Measurements from ENCODE around the gene WDR46. TPM values are rescaled to one million over a fixed set of nuclear protein-coding genes. Genes with fewer than 3 reads are reported as not detected.

The WDR46 gene
- total and polyA plus RNA-seq, 7 donors, result 15.3 to 51.2 (median 35.7) TPM

GRCh38 chr6:33317419-33317668 lies 28.3 kb upstream of the WDR46 start:
- peak overlapping the region; percentile 43 to 59 (median 54) for H3K4me3 ChIP-seq
- no peaks in the 10 kb centered on the region for H3K27me3 ChIP-seq
- H3K36me3 ChIP-seq, result peaks cover 14 to 30% (median 22%) of the 10 kb centered on the region in 4 donors
- peaks cover 0 to 80% (median 65%) of the 10 kb centered on the region in 4 donors for H3K4me1 ChIP-seq
- no peak for TF ChIP-seq EP300 (IDR thresholded peaks at IDR 0.05)
- TF ChIP-seq POLR2A (IDR thresholded peaks at IDR 0.05), result no peak
- no peak for TF ChIP-seq POLR2AphosphoS5 (IDR thresholded peaks at IDR 0.05)
- no peak for TF ChIP-seq CTCF (IDR thresholded peaks at IDR 0.05)
- H3K9me3 ChIP-seq, result no peaks in the 10 kb centered on the region
- DNase-seq, result no peak
- intact Hi-C loops (cut with DNase I), result loop anchor here (5.0 kb wide), 1 partner anchor 110 kb away; no protein-coding TSS in a partner anchor
- H3K27ac ChIP-seq, result peak overlapping the region; percentile 84 to 87 (median 84)
- WGBS, 2 donors, result 2% methylated on average over 26 to 27 of the region's 27 CpGs

GRCh38 chr6:33316603-33317418 lies 27.8 kb upstream of the WDR46 start:
- intact Hi-C loops (cut with DNase I), result loop anchor here (5.0 kb wide), 1 partner anchor 110 kb away; no protein-coding TSS in a partner anchor
- Histone ChIP-seq H3K27me3 (no peaks in the 10 kb centered on the region), H3K4me3 (peak overlapping the region; percentile 43 to 59 (median 54)), H3K4me1 (peaks cover 0 to 80% (median 65%) of the 10 kb centered on the region in 4 donors), H3K27ac (peak overlapping the region; percentile 84 to 87 (median 84)), H3K36me3 (peaks cover 14 to 30% (median 22%) of the 10 kb centered on the region in 4 donors), H3K9me3 (no peaks in the 10 kb centered on the region)
- peak; percentile 72 for DNase-seq
- WGBS, 2 donors, result 80 to 84% methylated on average over 19 of the region's 19 CpGs
- TF ChIP-seq EP300 (IDR thresholded peaks at IDR 0.05), result no peak
- TF ChIP-seq CTCF (IDR thresholded peaks at IDR 0.05), result no peak
- no peak for TF ChIP-seq POLR2A (IDR thresholded peaks at IDR 0.05)
- TF ChIP-seq POLR2AphosphoS5 (IDR thresholded peaks at IDR 0.05), result no peak

GRCh38 chr6:33315793-33316602 lies 27.0 kb upstream of the WDR46 start:
- H3K27me3 ChIP-seq, result no peaks in the 10 kb centered on the region
- H3K4me3 ChIP-seq, result no peak overlapping the region
- peaks cover 14 to 30% (median 19%) of the 10 kb centered on the region in 4 donors for H3K36me3 ChIP-seq
- 92 to 93% methylated on average over 17 of the region's 17 CpGs for WGBS, 2 donors
- H3K4me1 ChIP-seq, result peaks cover 0 to 80% (median 63%) of the 10 kb centered on the region in 4 donors
- TF ChIP-seq POLR2A (IDR thresholded peaks at IDR 0.05), result no peak
- TF ChIP-seq EP300 (IDR thresholded peaks at IDR 0.05), result no peak
- TF ChIP-seq POLR2AphosphoS5 (IDR thresholded peaks at IDR 0.05), result no peak
- TF ChIP-seq CTCF (IDR thresholded peaks at IDR 0.05), result no peak
- H3K27ac ChIP-seq, result peak overlapping the region; percentile 8 to 96 (median 88)
- intact Hi-C loops (cut with DNase I), result loop anchor here (5.0 kb wide), 1 partner anchor 111 kb away; no protein-coding TSS in a partner anchor
- peak; percentile 63 for DNase-seq
- H3K9me3 ChIP-seq, result no peaks in the 10 kb centered on the region

GRCh38 chr6:33314943-33315792 lies 26.1 kb upstream of the WDR46 start:
- TF ChIP-seq CTCF (IDR thresholded peaks at IDR 0.05) (no peak), POLR2AphosphoS5 (IDR thresholded peaks at IDR 0.05) (peak in 1 of 4 donors; percentile 11)
- Histone ChIP-seq H3K36me3 (peaks cover 9 to 30% (median 13%) of the 10 kb centered on the region in 4 donors), H3K9me3 (no peaks in the 10 kb centered on the region), H3K27ac (peak overlapping the region; percentile 90 to 97 (median 95)), H3K4me1 (peaks cover 0 to 74% (median 58%) of the 10 kb centered on the region in 4 donors), H3K27me3 (no peaks in the 10 kb centered on the region), H3K4me3 (peak overlapping the region; percentile 65 to 89 (median 78))
- 23 to 51% methylated on average over 47 of the region's 47 CpGs for WGBS, 2 donors
- DNase-seq, result peak; percentile 80
- intact Hi-C loops (cut with DNase I), result loop anchor here (1.0 to 5.0 kb wide), 2 partner anchors 16 to 112 kb away; no protein-coding TSS in a partner anchor

All from sigmoid colon (tissue), 7 donors.